ENCODE results near the gene GINS3.

Gene GINS3

DNA sequence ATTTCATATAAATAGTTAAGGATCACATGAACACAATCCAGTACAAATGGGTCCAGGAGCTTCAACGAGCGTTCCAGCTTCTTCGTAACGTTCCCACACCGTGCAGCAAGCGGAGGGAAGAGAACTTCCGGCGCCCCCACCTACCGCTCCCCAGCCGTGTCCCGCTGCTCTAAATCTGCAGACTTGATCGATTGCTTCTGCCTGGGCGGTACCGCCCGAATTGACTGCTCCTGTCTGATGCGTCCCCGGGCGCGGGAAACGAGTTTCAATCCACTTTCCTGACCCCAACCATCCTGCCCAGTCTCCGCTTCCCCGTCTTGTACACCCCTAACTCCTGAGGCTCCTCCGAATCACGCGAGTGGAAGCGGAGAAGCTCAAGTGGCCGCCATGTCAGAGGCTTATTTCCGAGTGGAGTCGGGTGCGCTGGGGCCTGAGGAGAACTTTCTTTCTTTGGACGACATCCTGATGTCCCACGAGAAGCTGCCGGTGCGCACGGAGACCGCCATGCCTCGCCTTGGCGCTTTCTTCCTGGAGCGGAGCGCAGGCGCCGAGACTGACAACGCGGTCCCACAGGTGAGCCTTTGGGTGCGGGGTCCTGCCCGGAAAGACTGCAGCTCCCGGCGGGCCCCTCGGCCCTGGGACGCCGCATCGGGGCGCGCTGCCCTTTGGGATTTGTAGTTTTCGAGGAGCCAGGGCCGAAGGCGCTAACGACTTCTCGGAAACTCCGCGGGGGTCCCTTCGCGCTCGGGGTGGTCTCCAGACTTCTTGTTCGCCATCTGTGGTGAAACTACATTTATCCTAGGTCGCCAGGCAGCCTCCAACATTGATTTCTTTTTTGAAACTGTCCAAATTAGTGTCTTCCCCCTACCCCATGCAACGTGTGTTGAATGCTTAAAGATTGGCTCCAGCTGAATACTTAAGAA, at the start of gene GINS3:
Gene GINS3 (plus strand): TSS at position 257 of the 923 bp plus-strand sequence. CDS start 131 bp downstream, at position 388.
- DNase-seq (ENCODE audit: low read depth in 2 of 2), result peak; percentile 71 to 85

- DNase-seq (ENCODE audit: low read depth in 2 of 2), result no peak
These were observed 48.7 kb upstream of the GINS3 start for GRCh38 chr16:58343562-58343961.

DNA sequence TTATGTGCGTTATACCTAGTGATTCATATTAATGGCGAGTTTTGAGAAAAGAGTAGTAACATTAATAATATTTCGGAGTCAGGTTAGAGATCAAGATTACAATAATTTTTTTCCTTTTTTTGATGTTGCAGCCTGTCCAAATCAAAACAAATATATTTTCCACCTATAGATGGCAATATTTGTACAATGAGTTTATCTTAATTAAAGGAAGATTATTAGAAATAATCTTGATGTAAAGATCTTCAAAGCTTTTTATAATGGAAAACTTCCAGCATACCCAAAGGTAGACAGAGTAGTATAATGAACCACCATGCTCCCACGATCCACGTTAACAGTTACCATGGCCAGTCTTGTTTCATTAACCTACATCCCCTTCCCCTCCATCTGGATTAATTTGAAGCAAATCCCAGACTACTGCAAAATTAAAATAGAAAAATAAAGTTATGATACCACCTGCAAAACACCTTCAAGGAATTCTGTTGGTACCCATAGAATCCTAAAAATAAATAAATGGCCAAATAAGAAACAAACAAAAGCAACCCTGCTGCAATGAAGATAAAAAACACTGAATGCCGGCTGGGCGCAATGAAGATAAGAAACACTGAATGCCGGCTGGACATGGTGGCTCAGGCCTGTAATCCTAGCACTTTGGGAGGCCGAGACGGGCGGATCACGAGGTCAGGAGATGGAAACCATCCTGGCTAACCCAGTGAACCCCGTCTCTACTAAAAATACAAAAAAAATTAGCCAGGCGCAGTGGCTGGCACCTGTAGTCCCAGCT, 46.5 kb upstream of the GINS3 start:
- no peak for DNase-seq (ENCODE audit: low read depth in 2 of 2)

DNA sequence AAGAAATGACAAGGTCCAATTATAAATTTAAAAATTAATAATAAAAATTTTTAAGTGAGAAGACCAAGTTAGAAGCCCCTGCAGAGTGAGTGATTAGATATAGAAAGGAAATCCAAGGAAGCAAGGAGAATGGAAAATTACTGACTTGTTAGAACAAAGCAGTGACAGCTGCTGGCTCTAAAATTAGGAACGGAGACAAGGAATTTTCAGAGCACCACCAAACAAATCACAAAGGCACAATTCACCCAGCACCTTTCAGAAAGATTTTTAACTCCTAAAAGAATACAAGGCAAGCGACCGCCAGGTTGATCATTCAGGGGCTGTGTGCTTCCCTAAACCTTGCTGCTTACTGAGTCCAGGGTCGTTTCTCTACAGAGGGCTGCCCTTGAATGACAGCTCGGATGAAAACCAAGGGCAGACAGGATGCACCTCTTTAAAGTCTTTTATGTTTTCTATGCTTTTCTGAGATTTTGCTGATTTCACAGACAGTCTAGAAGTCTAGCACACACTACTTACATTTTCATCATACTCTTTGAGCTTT, 45.4 kb upstream of the GINS3 start:
- DNase-seq (ENCODE audit: low read depth in 2 of 2), result no peak

DNA sequence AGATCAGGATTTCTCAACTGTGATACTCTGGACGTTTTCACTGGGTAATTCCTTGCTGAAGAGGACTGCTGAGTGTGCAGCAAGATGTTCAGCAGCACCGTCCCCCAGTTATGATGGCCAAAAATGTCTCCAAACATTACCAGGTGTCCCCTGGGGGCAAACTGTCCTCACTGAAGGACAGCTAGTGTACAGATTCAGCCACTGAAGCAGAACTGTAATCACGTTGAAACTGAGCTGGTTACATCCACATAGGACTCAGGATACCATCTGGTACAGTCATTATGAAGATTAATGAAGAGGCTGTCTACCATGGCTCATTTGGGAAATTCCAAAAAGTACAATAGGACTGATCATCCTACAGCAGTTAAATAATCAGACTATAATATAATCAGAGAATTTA, 43.3 kb upstream of the GINS3 start:
- DNase-seq (ENCODE audit: low read depth in 2 of 2), result no peak

GRCh38 chr16:58352690-58353089, 39.6 kb upstream of the GINS3 start:
- no peak for DNase-seq (ENCODE audit: low read depth in 2 of 2)

- DNase-seq (ENCODE audit: low read depth in 2 of 2), result no peak
These were observed 32.1 kb upstream of the GINS3 start for GRCh38 chr16:58360041-58360634.

DNA sequence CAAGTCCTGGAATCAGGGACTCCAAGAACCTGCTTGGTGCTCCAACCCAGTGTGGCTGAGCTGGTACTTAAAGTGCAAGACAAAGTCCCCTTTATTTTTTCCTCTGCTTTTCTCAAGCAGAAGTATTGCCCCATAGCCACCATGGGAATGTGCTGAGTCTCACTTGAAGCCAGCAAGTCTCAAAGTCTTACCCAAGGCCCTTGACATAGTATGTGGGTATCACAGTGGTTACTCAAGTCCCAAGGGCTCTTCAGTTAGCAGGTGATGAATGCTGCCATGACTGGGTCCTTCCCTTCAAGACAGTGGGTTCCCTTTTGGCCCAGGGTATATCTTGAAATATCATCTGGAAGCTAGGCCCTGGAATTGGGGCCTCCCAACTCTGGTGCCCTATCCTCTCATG, 30.5 kb upstream of the GINS3 start:
- DNase-seq (ENCODE audit: low read depth in 2 of 2), result no peak

- DNase-seq (ENCODE audit: low read depth in 2 of 2), result no peak
These were observed 28.4 kb upstream of the GINS3 start for GRCh38 chr16:58363746-58364393.

- DNase-seq (ENCODE audit: low read depth in 2 of 2), result no peak
These were observed 26.6 kb upstream of the GINS3 start for GRCh38 chr16:58365623-58366022.

GRCh38 chr16:58366247-58367031, 25.8 kb upstream of the GINS3 start:
- DNase-seq (ENCODE audit: low read depth in 2 of 2), result no peak

DNA sequence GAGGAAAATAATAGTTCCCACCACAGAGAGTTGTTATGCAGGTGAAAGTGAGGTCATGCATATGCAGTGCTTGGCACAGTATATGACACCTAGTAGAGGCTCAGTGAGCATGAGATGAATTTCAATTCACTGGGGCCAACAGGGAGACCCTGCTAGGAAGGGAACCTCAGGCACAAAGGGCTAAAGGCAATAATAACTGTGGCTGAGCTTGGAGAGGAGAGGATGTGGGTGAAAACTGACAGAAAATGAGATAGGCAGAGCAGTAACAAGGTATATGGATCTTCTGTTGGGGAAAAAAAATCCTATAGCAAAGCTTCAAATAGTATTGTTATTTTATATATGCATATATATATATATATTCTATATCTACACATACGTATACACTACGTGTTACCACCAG, 25.0 kb upstream of the GINS3 start:
- no peak for DNase-seq (ENCODE audit: low read depth in 2 of 2)

DNA sequence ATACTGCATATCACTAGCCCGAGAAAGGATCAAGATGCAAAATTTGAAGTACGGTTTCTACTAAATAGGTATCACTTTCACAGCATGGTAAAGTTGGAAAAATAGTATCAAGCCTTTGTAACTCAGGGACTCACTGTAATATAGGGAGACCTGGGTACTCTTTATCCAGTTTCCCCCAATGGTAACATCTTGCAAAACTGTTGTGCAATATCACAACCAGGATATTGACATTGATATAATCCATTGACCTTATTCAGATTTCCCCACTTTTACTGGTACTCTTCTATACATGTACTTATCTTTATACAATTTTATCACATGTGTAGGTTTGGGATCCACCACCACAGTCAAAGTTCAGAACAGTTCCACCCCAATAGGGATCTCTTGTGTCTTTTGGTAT, 20.4 kb upstream of the GINS3 start:
- DNase-seq (ENCODE audit: low read depth in 2 of 2), result no peak

GRCh38 chr16:58375386-58375785, 16.9 kb upstream of the GINS3 start:
- no peak for DNase-seq (ENCODE audit: low read depth in 2 of 2)

DNA sequence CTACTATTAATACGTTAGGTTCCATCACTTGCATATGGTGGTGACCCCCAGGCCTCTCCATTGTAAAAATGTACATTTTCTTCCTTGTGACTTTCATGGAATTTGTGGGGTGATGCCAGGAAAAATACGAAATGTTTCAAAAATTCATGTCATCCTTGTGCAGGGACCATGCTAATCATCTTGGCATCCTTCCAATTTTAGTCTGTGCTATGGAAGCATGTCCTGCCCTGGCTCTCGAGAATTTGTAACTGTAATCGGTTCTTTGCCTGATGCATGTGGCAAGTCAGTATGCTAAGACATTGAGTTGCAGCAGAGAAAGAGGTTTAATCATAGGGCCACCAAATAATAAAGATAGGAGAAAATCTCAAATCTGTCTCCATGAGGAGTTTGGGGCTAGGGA, 14.3 kb upstream of the GINS3 start:
- no peak for DNase-seq (ENCODE audit: low read depth in 2 of 2)

DNA sequence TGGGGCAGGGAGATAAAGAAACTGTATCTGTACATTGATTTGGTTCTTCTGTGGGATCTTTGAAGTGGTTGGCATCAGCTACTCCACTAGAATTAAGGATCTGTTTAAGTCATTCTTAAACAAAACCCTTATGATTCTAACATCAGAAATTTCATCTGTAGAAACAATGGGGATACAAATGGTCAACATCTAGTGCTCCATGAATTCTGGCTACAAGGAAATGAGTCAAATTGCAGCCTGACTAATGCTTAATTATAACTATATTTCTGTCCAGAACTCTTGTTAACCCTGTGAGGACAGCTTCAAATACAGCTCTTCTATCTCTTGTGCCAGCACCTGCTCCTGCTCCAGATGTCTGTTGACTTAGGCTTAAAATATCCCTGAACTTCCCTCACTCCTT, 13.9 kb upstream of the GINS3 start:
- no peak for DNase-seq (ENCODE audit: low read depth in 2 of 2)

DNA sequence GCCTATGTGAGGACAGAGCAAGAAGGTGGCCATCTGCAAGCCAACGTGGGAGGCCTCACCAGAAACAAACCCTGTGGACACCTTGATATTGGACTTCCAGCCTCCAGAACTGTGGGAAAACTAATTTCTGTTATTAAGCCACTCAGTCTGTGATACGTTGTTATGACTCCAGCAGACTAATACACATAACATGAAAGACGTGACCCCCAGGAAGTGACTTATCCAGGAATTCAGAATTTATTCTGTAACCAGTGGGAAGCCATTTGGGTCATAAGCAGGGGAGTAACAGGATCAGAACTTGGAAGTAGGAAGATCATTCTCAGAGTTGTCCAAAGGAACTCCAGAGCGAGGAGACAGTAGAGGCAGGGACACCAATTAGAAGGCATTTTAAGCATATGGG, 12.5 kb upstream of the GINS3 start:
- DNase-seq (ENCODE audit: low read depth in 2 of 2), result no peak

- DNase-seq (ENCODE audit: low read depth in 2 of 2), result no peak
These were observed 10.6 kb upstream of the GINS3 start for GRCh38 chr16:58381661-58382060.

GRCh38 chr16:58384437-58385055, 7.7 kb upstream of the GINS3 start:
- no peak for DNase-seq (ENCODE audit: low read depth in 2 of 2)

GRCh38 chr16:58385218-58385773, 7.0 kb upstream of the GINS3 start:
- DNase-seq (ENCODE audit: low read depth in 2 of 2), result no peak

Data from stimulated activated CD4-positive, alpha-beta T cell treated with anti-CD3 and anti-CD28 coated beads, Interleukin-12 subunit alpha, Interleukin-12 subunit beta, amount 100 ng/mL, for 24 hours (primary cell).